Measurements from ENCODE around the gene EFNA2.

Gene EFNA2

GRCh38 chr19:1258707-1259205, 26.9 kb upstream of the EFNA2 start:
- Histone ChIP-seq H3K9me3 (ENCODE audit: control insufficient read depth, low read length) (no peaks in the 10 kb centered on the region), H3K4me2 (ENCODE audit: low read length) (peak overlapping the region; percentile 22), H3K36me3 (ENCODE audit: control insufficient read depth, insufficient read depth, low read length) (no peaks in the 10 kb centered on the region), H3K27ac (peak overlapping the region; percentile 84), H3K4me1 (peaks cover 25% of the 10 kb centered on the region), H3K4me3 (ENCODE audit: low read depth, low read length) (no peak overlapping the region), H3K9ac (no peak overlapping the region), H3K79me2 (no peaks in the 10 kb centered on the region), H3K27me3 (ENCODE audit: control insufficient read depth, insufficient read depth, low read length) (no peaks in the 10 kb centered on the region), H2AFZ (no peak overlapping the region)
- TF ChIP-seq, protein P1, sequence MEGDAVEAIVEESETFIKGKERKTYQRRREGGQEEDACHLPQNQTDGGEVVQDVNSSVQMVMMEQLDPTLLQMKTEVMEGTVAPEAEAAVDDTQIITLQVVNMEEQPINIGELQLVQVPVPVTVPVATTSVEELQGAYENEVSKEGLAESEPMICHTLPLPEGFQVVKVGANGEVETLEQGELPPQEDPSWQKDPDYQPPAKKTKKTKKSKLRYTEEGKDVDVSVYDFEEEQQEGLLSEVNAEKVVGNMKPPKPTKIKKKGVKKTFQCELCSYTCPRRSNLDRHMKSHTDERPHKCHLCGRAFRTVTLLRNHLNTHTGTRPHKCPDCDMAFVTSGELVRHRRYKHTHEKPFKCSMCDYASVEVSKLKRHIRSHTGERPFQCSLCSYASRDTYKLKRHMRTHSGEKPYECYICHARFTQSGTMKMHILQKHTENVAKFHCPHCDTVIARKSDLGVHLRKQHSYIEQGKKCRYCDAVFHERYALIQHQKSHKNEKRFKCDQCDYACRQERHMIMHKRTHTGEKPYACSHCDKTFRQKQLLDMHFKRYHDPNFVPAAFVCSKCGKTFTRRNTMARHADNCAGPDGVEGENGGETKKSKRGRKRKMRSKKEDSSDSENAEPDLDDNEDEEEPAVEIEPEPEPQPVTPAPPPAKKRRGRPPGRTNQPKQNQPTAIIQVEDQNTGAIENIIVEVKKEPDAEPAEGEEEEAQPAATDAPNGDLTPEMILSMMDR (IDR thresholded peaks at IDR 0.05): no peak

DNA sequence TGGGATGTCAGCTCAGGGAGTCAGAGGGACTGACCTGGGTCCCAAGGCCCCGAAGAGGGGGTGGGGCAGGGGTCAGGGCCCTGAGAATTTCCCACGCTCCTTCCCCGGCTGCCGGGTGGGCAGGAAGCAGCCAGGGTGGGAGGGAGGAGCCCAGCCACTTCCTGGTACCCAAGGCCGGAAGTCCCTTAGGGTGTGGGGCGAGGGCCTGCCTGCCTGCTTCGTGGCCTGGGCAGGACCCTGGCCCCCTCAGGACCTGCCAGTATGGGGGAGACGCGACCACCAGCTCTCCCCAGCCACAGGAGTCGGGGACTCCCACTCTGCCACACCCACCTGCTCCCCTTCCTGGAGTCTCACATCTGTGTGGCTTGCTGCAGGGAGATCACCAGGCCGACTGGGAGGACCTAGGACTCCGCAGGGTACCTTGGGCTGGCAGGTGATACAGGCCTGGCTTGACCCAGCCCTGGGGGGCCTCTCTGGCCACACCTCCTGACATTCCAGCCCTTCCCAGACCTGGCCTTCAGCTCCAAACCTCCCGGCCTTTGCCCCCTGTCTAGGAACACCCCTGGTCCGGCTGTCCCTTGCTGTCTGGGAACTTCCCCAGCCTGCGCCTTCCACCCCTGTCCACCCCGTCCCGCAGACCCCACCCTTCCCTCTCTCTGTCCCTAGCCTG, 26.3 kb upstream of the EFNA2 start:
- Histone ChIP-seq H2AFZ (no peak overlapping the region), H3K27ac (peak overlapping the region; percentile 84), H3K36me3 (ENCODE audit: control insufficient read depth, insufficient read depth, low read length) (no peaks in the 10 kb centered on the region), H3K4me1 (peaks cover 25% of the 10 kb centered on the region), H3K27me3 (ENCODE audit: control insufficient read depth, insufficient read depth, low read length) (no peaks in the 10 kb centered on the region), H3K4me2 (ENCODE audit: low read length) (peak overlapping the region; percentile 22), H3K4me3 (ENCODE audit: low read depth, low read length) (no peak overlapping the region), H3K9ac (no peak overlapping the region), H3K9me3 (ENCODE audit: control insufficient read depth, low read length) (no peaks in the 10 kb centered on the region), H3K79me2 (no peaks in the 10 kb centered on the region)
- TF ChIP-seq, protein P1 (IDR thresholded peaks at IDR 0.05): no peak

DNA sequence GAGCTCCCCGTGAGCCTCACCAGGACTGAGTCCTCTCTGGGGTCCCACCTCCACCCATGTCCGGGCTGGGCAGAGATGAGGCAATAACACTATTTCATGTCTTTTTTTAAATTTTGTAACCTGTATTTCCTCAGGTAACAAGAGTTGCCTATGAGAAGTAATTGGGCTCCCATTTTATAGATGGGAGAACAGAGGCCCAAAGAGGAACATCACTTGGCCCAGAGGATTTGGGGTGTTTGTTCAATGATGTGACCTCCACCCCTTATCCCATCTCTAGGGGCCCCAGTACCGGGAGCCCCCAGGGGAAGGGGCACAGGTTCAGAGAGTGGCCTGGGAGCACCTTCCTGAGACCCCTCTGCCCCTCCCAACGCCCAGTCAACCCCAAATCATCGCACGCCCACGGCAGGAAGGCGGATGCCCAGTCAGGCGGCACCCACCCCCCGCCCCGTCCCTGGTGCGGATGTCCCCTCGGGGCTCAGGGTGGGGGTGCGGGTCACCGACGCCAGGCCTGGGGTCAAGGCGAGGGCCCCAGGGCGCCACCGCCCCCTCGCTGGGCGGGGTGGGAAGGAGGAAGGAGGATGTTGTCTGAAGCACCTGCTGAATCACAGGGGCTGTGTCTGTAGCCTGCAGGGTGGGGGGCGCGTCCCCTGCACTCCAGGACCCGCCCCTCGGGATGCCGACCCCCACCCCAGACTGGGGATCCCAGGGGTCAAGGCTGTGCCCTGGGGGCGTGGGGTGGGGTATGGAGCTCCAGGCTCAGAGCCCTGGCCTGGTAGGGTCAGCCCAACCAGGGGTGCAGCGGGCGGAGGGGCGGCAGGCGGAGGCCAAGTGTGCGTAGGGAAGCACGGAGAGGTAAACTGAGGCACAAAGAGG, 25.6 kb upstream of the EFNA2 start:
- Histone ChIP-seq H3K4me2 (ENCODE audit: low read length) (peak overlapping the region; percentile 86), H3K9ac (no peak overlapping the region), H3K27me3 (ENCODE audit: control insufficient read depth, insufficient read depth, low read length) (no peaks in the 10 kb centered on the region), H3K4me1 (peaks cover 28% of the 10 kb centered on the region), H3K79me2 (no peaks in the 10 kb centered on the region), H2AFZ (peak overlapping the region; percentile 29), H3K36me3 (ENCODE audit: control insufficient read depth, insufficient read depth, low read length) (no peaks in the 10 kb centered on the region), H3K9me3 (ENCODE audit: control insufficient read depth, low read length) (no peaks in the 10 kb centered on the region), H3K4me3 (ENCODE audit: low read depth, low read length) (peak overlapping the region; percentile 33), H3K27ac (peak overlapping the region; percentile 84)
- TF ChIP-seq, protein P1 (IDR thresholded peaks at IDR 0.05): no peak

DNA sequence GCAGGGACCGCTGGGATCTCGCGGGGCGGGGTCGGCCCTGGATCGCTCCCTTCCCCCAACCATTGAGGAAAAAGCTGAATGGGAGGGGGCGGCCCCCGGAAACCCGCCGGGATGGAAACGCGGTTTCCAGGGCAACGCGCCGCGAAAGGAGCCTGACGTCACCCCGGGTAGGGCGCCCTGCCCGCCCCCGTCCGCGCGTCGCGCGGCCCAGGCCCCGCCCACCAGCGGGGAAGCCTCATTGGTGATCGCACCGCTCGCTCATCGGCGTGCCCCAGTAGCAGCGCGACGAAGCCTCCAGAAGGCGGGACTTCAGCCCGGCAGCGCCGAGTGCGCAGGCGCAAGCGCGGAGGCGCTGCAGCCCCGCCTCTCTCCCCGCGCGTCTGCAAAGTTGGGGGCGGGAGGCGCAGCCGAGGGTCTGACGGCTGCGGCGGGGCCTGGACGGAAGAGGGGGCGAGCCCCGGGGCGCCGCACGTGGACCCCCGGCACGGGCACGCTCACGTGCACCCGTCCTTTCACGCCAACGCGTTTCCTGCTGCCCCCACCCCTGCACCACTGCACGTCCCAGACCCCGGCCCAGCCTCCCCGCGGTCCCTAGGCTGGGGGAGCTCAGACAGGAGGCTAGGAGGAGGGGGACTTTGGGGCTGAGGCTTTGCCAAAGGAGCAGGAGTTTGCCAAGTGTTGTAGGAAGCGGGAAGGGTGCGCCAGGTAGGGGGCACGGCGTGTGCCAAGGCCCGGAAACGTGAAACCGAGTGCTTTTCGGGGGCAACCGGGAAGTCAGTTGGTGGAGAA, 24.7 kb upstream of the EFNA2 start:
- TF ChIP-seq, protein P1 (IDR thresholded peaks at IDR 0.05): no peak
- Histone ChIP-seq H3K4me1 (peaks cover 32% of the 10 kb centered on the region), H3K4me2 (ENCODE audit: low read length) (peak overlapping the region; percentile 90), H3K79me2 (no peaks in the 10 kb centered on the region), H3K9ac (peak overlapping the region; percentile 70), H2AFZ (peak overlapping the region; percentile 68), H3K27ac (peak overlapping the region; percentile 100), H3K36me3 (ENCODE audit: control insufficient read depth, insufficient read depth, low read length) (no peaks in the 10 kb centered on the region), H3K4me3 (ENCODE audit: low read depth, low read length) (peak overlapping the region; percentile 81), H3K27me3 (ENCODE audit: control insufficient read depth, insufficient read depth, low read length) (no peaks in the 10 kb centered on the region), H3K9me3 (ENCODE audit: control insufficient read depth, low read length) (no peaks in the 10 kb centered on the region)
